ENCODE results near the gene APOBEC2. TPM values are rescaled to one million over a fixed set of nuclear protein-coding genes. Genes with fewer than 3 reads are reported as not detected.
A peak's percentile ranks its signal among the peaks of the same experiment; 100 is the strongest.

Gene APOBEC2
- total and polyA plus RNA-seq, 2 of the 13 experiments (the other 11 are each of a cell fraction or from before 2014, with no cell fraction given) = 0.09 TPM; not detected in 1

DNA sequence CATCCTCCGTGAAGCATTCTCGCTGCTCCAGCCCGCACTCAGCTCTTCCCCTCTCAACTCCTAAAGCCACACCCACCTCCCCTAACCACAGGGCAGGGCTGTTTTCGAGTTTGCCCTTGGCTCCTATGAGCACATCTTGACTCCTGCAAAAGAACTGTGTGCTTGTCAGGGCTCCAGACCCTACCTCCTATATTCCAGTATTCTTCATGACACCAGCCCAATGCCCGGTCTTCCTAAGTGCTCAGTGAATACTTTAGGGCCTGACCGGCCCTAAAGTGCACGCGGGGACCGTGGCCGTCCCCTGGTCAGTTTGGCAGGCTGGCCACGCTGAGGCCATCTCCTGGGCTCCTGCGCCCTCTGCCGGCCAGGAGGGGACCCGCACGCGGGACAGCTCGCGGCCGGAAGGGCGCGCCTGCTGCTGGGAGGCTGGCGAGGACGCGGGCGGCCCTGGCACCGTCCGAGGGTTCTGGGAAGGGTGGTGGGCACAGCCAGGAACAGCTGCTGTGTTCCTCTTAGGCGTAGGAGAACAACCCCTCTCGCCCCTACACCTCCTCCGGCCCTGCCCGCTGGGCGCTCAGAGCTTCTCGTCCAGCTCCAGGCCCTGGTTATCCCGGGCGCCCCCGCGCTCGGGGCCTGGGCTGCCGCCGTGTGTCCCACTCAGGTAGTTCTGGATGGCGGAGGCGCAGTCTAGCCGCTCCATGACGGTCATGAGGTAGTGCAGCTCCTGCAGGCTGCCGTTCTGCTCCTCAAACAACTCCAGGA is 25.0 kb upstream of the APOBEC2 start (continued):
- TF ChIP-seq ZNF101 (CRISPR knock-in tag; IDR thresholded peaks at IDR 0.05; ENCODE audit: borderline replicate concordance, low read depth) = no peak; the same call in 1 of the 2 replicates
- TF ChIP-seq NR2F6 (IDR thresholded peaks at IDR 0.05) = no peak
- TF ChIP-seq NR2F6 (CRISPR knock-in tag; IDR thresholded peaks at IDR 0.05) = no peak; the same call in 1 of the 2 replicates
- TF ChIP-seq NFRKB (IDR thresholded peaks at IDR 0.05) = no peak
- no peak for TF ChIP-seq ZSCAN22 (CRISPR knock-in tag; IDR thresholded peaks at IDR 0.05)
- TF ChIP-seq ZSCAN29 (CRISPR knock-in tag; conservative IDR thresholded peaks at IDR 0.05) = 0 out of 2 replicates have a peak, but pooled peaks have one; percentile 47
- peak; percentile 86 for TF ChIP-seq POGZ (CRISPR knock-in tag; IDR thresholded peaks at IDR 0.05)
- TF ChIP-seq, protein P1, sequence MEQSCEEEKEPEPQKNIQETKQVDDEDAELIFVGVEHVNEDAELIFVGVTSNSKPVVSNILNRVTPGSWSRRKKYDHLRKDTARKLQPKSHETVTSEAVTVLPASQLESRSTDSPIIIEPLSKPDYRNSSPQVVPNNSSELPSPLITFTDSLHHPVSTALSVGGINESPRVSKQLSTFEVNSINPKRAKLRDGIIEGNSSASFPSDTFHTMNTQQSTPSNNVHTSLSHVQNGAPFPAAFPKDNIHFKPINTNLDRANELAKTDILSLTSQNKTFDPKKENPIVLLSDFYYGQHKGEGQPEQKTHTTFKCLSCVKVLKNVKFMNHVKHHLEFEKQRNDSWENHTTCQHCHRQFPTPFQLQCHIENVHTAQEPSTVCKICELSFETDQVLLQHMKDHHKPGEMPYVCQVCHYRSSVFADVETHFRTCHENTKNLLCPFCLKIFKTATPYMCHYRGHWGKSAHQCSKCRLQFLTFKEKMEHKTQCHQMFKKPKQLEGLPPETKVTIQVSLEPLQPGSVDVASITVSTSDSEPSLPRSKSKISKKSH (CRISPR knock-in tag; IDR thresholded peaks at IDR 0.05; ENCODE audit: borderline replicate concordance) = no peak
- TF ChIP-seq, protein P2, sequence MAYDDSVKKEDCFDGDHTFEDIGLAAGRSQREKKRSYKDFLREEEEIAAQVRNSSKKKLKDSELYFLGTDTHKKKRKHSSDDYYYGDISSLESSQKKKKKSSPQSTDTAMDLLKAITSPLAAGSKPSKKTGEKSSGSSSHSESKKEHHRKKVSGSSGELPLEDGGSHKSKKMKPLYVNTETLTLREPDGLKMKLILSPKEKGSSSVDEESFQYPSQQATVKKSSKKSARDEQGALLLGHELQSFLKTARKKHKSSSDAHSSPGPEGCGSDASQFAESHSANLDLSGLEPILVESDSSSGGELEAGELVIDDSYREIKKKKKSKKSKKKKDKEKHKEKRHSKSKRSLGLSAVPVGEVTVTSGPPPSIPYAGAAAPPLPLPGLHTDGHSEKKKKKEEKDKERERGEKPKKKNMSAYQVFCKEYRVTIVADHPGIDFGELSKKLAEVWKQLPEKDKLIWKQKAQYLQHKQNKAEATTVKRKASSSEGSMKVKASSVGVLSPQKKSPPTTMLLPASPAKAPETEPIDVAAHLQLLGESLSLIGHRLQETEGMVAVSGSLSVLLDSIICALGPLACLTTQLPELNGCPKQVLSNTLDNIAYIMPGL (CRISPR knock-in tag; IDR thresholded peaks at IDR 0.05; ENCODE audit: borderline replicate concordance in 1 of 2, low read depth in 1 of 2) = peak; percentile 84 to 88; a peak in 3 of 4 replicates
- TF ChIP-seq ZNF552 (CRISPR knock-in tag; IDR thresholded peaks at IDR 0.05; ENCODE audit: borderline replicate concordance) = peak; percentile 54; the same call in 1 of the 2 replicates
- TF ChIP-seq JUND (CRISPR knock-in tag; IDR thresholded peaks at IDR 0.05) = no peak
- TF ChIP-seq, protein P3, sequence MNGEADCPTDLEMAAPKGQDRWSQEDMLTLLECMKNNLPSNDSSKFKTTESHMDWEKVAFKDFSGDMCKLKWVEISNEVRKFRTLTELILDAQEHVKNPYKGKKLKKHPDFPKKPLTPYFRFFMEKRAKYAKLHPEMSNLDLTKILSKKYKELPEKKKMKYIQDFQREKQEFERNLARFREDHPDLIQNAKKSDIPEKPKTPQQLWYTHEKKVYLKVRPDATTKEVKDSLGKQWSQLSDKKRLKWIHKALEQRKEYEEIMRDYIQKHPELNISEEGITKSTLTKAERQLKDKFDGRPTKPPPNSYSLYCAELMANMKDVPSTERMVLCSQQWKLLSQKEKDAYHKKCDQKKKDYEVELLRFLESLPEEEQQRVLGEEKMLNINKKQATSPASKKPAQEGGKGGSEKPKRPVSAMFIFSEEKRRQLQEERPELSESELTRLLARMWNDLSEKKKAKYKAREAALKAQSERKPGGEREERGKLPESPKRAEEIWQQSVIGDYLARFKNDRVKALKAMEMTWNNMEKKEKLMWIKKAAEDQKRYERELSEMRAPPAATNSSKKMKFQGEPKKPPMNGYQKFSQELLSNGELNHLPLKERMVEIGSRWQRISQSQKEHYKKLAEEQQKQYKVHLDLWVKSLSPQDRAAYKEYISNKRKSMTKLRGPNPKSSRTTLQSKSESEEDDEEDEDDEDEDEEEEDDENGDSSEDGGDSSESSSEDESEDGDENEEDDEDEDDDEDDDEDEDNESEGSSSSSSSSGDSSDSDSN (CRISPR knock-in tag; IDR thresholded peaks at IDR 0.05) = peak; percentile 64; the same call in 1 of the 2 replicates
- peak; percentile 94 for TF ChIP-seq DNMT1 (CRISPR knock-in tag; IDR thresholded peaks at IDR 0.05)
- TF ChIP-seq KLF12 (CRISPR knock-in tag; IDR thresholded peaks at IDR 0.05; ENCODE audit: borderline replicate concordance) = peak; percentile 42; the same call in 1 of the 2 replicates
- TF ChIP-seq ADNP (CRISPR knock-in tag; IDR thresholded peaks at IDR 0.05) = no peak
- no peak for TF ChIP-seq SOX5 (CRISPR knock-in tag; IDR thresholded peaks at IDR 0.05; ENCODE audit: borderline replicate concordance)
- peak; percentile 78; the same call in 1 of the 2 replicates for TF ChIP-seq KDM3A (CRISPR knock-in tag; IDR thresholded peaks at IDR 0.05; ENCODE audit: low read depth)
- no peak for TF ChIP-seq SMAD3 (CRISPR knock-in tag; IDR thresholded peaks at IDR 0.05)
- TF ChIP-seq, protein P4, sequence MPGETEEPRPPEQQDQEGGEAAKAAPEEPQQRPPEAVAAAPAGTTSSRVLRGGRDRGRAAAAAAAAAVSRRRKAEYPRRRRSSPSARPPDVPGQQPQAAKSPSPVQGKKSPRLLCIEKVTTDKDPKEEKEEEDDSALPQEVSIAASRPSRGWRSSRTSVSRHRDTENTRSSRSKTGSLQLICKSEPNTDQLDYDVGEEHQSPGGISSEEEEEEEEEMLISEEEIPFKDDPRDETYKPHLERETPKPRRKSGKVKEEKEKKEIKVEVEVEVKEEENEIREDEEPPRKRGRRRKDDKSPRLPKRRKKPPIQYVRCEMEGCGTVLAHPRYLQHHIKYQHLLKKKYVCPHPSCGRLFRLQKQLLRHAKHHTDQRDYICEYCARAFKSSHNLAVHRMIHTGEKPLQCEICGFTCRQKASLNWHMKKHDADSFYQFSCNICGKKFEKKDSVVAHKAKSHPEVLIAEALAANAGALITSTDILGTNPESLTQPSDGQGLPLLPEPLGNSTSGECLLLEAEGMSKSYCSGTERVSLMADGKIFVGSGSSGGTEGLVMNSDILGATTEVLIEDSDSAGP (CRISPR knock-in tag; IDR thresholded peaks at IDR 0.05; ENCODE audit: borderline replicate concordance) = peak; percentile 90; the same call in 1 of the 2 replicates
- peak; percentile 82 for TF ChIP-seq SALL2 (CRISPR knock-in tag; IDR thresholded peaks at IDR 0.05)
- 0 out of 2 replicates have a peak, but pooled peaks have one; percentile 42 for TF ChIP-seq ZFP36L1 (CRISPR knock-in tag; IDR thresholded peaks at IDR 0.05)
- peak; percentile 74 for TF ChIP-seq HOXA5 (CRISPR knock-in tag; IDR thresholded peaks at IDR 0.05)
- TF ChIP-seq ZNF572 (CRISPR knock-in tag; IDR thresholded peaks at IDR 0.05) = peak; percentile 91
